Activated CD4-positive, alpha-beta T cell treated with anti-CD3 and anti-CD28 coated beads, Interleukin-2, amount 50 U/mL, for 1 hour (primary cell): ENCODE measurements around the gene RIN3.

Experiments used
- DNase-seq: peaks from one replicate; pipeline ENCODE4 v3.0.0-alpha.2; 2020

RIN3 gene

GRCh38 chr14:92651758-92652406, 138.3 kb downstream of the RIN3 start:
- peak; percentile 39 for DNase-seq

GRCh38 chr14:92652413-92653151, 139.0 kb downstream of the RIN3 start:
- peak; percentile 15 for DNase-seq

GRCh38 chr14:92653162-92653651, 139.6 kb downstream of the RIN3 start:
- DNase-seq: no peak

- no peak for DNase-seq
Measured at GRCh38 chr14:92654239-92654901, 140.8 kb downstream of the RIN3 start.

- DNase-seq: no peak
Measured at GRCh38 chr14:92655419-92656201, 142.0 kb downstream of the RIN3 start.

- no peak for DNase-seq
Measured at GRCh38 chr14:92656306-92657081, 142.9 kb downstream of the RIN3 start.

- no peak for DNase-seq
Measured at GRCh38 chr14:92657457-92658142, 144.0 kb downstream of the RIN3 start.

GRCh38 chr14:92658160-92658559, 144.6 kb downstream of the RIN3 start:
- DNase-seq: no peak

- DNase-seq: no peak
Measured at GRCh38 chr14:92658684-92659083, 145.1 kb downstream of the RIN3 start.

- no peak for DNase-seq
Measured at GRCh38 chr14:92659765-92660561, 146.4 kb downstream of the RIN3 start.

GRCh38 chr14:92660571-92660970, 147.0 kb downstream of the RIN3 start:
- DNase-seq: no peak

- no peak for DNase-seq
Measured at GRCh38 chr14:92663049-92663448, 149.5 kb downstream of the RIN3 start.

- DNase-seq: no peak
Measured at GRCh38 chr14:92665661-92666110, 152.1 kb downstream of the RIN3 start.

GRCh38 chr14:92666251-92666650, 152.7 kb downstream of the RIN3 start:
- no peak for DNase-seq

GRCh38 chr14:92668276-92668973, 154.8 kb downstream of the RIN3 start:
- no peak for DNase-seq

GRCh38 chr14:92670160-92670559, 156.6 kb downstream of the RIN3 start:
- DNase-seq: no peak

GRCh38 chr14:92670643-92671366, 157.2 kb downstream of the RIN3 start:
- no peak for DNase-seq

- DNase-seq: no peak
Measured at GRCh38 chr14:92673601-92674150, 160.1 kb downstream of the RIN3 start.

- DNase-seq: no peak
Measured at GRCh38 chr14:92675421-92675820, 161.8 kb downstream of the RIN3 start.
